Endothelial cell of umbilical vein (primary cell): ENCODE results near the gene SLC11A1. TPM values are rescaled to one million over a fixed set of nuclear protein-coding genes. Genes with fewer than 3 reads are reported as not detected.

Experiments
- BruUV-seq: library from RNA; stranded (reverse); fragments of 400-500 nt; replicated peaks from 2 replicates; lab custom pipeline; 2021; lab: Mats Ljungman, UMichigan
- CTCF ChIA-PET: fragments of 300-600, 350-600 bp; sonication (Branson Sonifier 250); formaldehyde crosslinking; loops from one replicate; lab custom pipeline; 2021; ENCODE audit warnings: antibody characterized with exemption, inconsistent platforms; lab: Charles Lee
- POLR2A ChIA-PET: fragments of 300-600, 350-600 bp; sonication (Branson Sonifier 250); formaldehyde crosslinking; loops from one replicate; lab custom pipeline; 2021; ENCODE audit warnings: antibody characterized with exemption, inconsistent platforms; lab: Charles Lee
- DNase-seq: peaks from one replicate; pipeline ENCODE4 v3.0.0-alpha.2; 2011; ENCODE audit warnings: low read depth, low spot score
- FAIRE-seq: peaks from 2 replicates; lab custom pipeline; 2011; peaks lifted over from hg19 to GRCh38; lab: Jason Lieb, UNC
- H2AFZ ChIP-seq: 2 replicates; pipeline ENCODE4 v1.6.0; 2012; ENCODE audit warnings: low read depth, low read length, control low read depth, inconsistent platforms
- H3K27ac ChIP-seq: 2 replicates; pipeline ENCODE4 v1.5.1; 2011; ENCODE audit warnings: low read depth, mild to moderate bottlenecking, control low read depth, low read length, moderate library complexity; ENCODE audit not compliant: insufficient read depth
- H3K27me3 ChIP-seq, 2 experiments: 2 replicates each; pipeline versions ENCODE4 v1.6.0 to v1.6.1; 2011; ENCODE audit warnings: low read length in 2 of 2, mixed read lengths in 1 of 2; ENCODE audit not compliant: control insufficient read depth in 2 of 2, insufficient read depth in 2 of 2
- H3K36me3 ChIP-seq, 2 experiments: 2 replicates in 1 of 2; 3 replicates in 1 of 2; pipeline ENCODE4 v1.5.1; 2011; ENCODE audit warnings: low read length in 2 of 2, mild to moderate bottlenecking in 1 of 2, moderate library complexity in 1 of 2; ENCODE audit not compliant: control insufficient read depth in 2 of 2, insufficient read depth in 2 of 2; ENCODE audit errors: extremely low read depth in 1 of 2
- H3K4me1 ChIP-seq: 3 replicates; pipeline ENCODE4 v1.5.1; 2011; ENCODE audit warnings: mild to moderate bottlenecking, low read length; ENCODE audit not compliant: control insufficient read depth, insufficient read depth; ENCODE audit errors: extremely low read depth
- H3K4me2 ChIP-seq: 2 replicates; pipeline ENCODE4 v1.6.1; 2011; ENCODE audit warnings: low read length, control low read depth, mixed read lengths; ENCODE audit not compliant: insufficient read depth
- H3K4me3 ChIP-seq, 3 experiments: fragments of 200-600 bp in 1 of 3; sonication (generic), shearing (Covaris generic) in 1 of 3; replicated peaks in 1 of 3; 2 replicates each; pipeline ENCODE4 v1.5.1; 2011 to 2016; ENCODE audit warnings: control low read depth in 3 of 3, low read length in 3 of 3, mild to moderate bottlenecking in 2 of 3, inconsistent platforms in 1 of 3, low read depth in 1 of 3, moderate library complexity in 1 of 3; ENCODE audit not compliant: insufficient read depth in 1 of 3
- H3K79me2 ChIP-seq: 2 replicates; pipeline ENCODE4 v1.6.0; 2012; ENCODE audit warnings: low read length, inconsistent platforms; ENCODE audit not compliant: control insufficient read depth, insufficient read depth
- H3K9ac ChIP-seq: replicated peaks from 2 replicates; pipeline ENCODE3; 2011; ENCODE audit warnings: low read length, control low read depth; ENCODE audit not compliant: insufficient read depth; ENCODE audit errors: extremely low read depth
- H3K9me1 ChIP-seq: replicated peaks from 3 replicates; pipeline ENCODE4 v1.6.0; 2011; ENCODE audit warnings: mild to moderate bottlenecking, low read length; ENCODE audit not compliant: control insufficient read depth, insufficient read depth; ENCODE audit errors: extremely low read depth
- H3K9me3 ChIP-seq: replicated peaks from 2 replicates; pipeline ENCODE4 v1.5.1; 2012; ENCODE audit warnings: low read length, inconsistent platforms; ENCODE audit not compliant: control insufficient read depth, insufficient read depth
- H4K20me1 ChIP-seq: replicated peaks from 2 replicates; pipeline ENCODE3; 2011; ENCODE audit warnings: mild to moderate bottlenecking, low read length; ENCODE audit not compliant: control insufficient read depth, insufficient read depth; ENCODE audit errors: extremely low read depth
- CTCF ChIP-seq, 2 donors: IDR thresholded peaks; 1 replicate in 1 of 2; 2 replicates in 1 of 2; pipeline ENCODE4 v1.5.1; 2011; ENCODE audit warnings: low read length in 2 of 2, mild to moderate bottlenecking in 2 of 2, moderate library complexity in 2 of 2, control low read depth in 1 of 2, inconsistent platforms in 1 of 2, low read depth in 1 of 2; ENCODE audit not compliant: insufficient read depth in 1 of 2; ENCODE audit errors: extremely low read depth in 1 of 2
- EZH2 ChIP-seq: IDR thresholded peaks from 2 replicates; pipeline ENCODE4 v1.6.1; 2012; ENCODE audit warnings: borderline replicate concordance, low read depth, mild to moderate bottlenecking, moderate library complexity, low read length, inconsistent platforms; ENCODE audit not compliant: severe bottlenecking
- FOS ChIP-seq: IDR thresholded peaks from 2 replicates; pipeline ENCODE4 v1.6.1; 2011; ENCODE audit warnings: mild to moderate bottlenecking, low read length, moderate library complexity, borderline replicate concordance; ENCODE audit not compliant: insufficient read depth
- GATA2 ChIP-seq: IDR thresholded peaks from 2 replicates; pipeline ENCODE4 v1.7.0; 2011; ENCODE audit warnings: low read depth, mild to moderate bottlenecking, moderate library complexity, mixed read lengths, low read length; ENCODE audit not compliant: insufficient read length, insufficient read depth
- JUN ChIP-seq: IDR thresholded peaks from 2 replicates; pipeline ENCODE4 v1.6.1; 2011; ENCODE audit warnings: borderline replicate concordance, low read depth; ENCODE audit not compliant: insufficient read length, insufficient read depth
- MAX ChIP-seq: IDR thresholded peaks from 2 replicates; pipeline ENCODE4 v1.6.1; 2011; ENCODE audit not compliant: insufficient read depth, insufficient read length
- MYC ChIP-seq: IDR thresholded peaks from one replicate; pipeline ENCODE4 v1.6.1; 2011; ENCODE audit warnings: mild to moderate bottlenecking, low read depth, low read length
- POLR2A ChIP-seq: IDR thresholded peaks from 2 replicates; pipeline ENCODE4 v1.6.1; 2012; ENCODE audit warnings: low read depth, mild to moderate bottlenecking, control low read depth, low read length
- POLR2AphosphoS5 ChIP-seq: IDR thresholded peaks from 2 replicates; pipeline ENCODE4 v1.6.1; 2012; ENCODE audit warnings: low read depth, mild to moderate bottlenecking, control low read depth, low read length, moderate library complexity; ENCODE audit not compliant: insufficient read depth
- dilution Hi-C: fragments of 300-500 bp; cut with MboI; formaldehyde crosslinking; loops from one replicate; pipeline ENCODE4 v1.15.0; 2019; ENCODE audit warnings: low sequenced_read_pairs; ENCODE audit not compliant: extremely low pct_ligation_motif_present
- intact Hi-C: fragments of 100-400 bp; cut with micrococcal nuclease; formaldehyde crosslinking; loops from one replicate; pipeline ENCODE4 v1.10.0; 2022
- polyA plus RNA-seq, 4 experiments: library from polyadenylated mRNA; depleted of rRNA in 3 of 4; stranded (reverse) in 3 of 4; unstranded in 1 of 4; fragments of >200 nt; gene quantifications; 2 replicates each; pipeline versions ENCODE4 v1.2.1 to v1.2.3, GENCODE V29; 2011 to 2012; ENCODE audit warnings: missing spikeins in 1 of 4
- total RNA-seq: library from RNA; stranded (reverse); gene quantifications from 2 replicates; pipeline ENCODE4 v1.2.3, GENCODE V29; 2021

Gene SLC11A1
- total and polyA plus RNA-seq, 2 donors (not counting 3 experiments of a cell fraction or from before 2014, with no cell fraction given) = 0.03 TPM; not detected in 1

GRCh38 chr2:218389333-218390150 is 7.5 kb downstream of the SLC11A1 start:
- dilution Hi-C loops = no loop called here
- CTCF ChIA-PET = interaction anchor here (1.7 kb wide), 1 partner anchor 88 kb away, joined by 4 read pairs; no protein-coding TSS in a partner anchor
- Histone ChIP-seq H3K9me3 (no peaks in the 10 kb centered on the region), H3K36me3 (no peaks in the 10 kb centered on the region), H3K4me1 (peaks cover 3% of the 10 kb centered on the region), H2AFZ (no peak overlapping the region), H3K4me2 (no peak overlapping the region), H3K79me2 (no peaks in the 10 kb centered on the region), H3K27me3 (no peaks in the 10 kb centered on the region), H3K9ac (no peak overlapping the region), H4K20me1 (no peaks in the 10 kb centered on the region), H3K27ac (no peak overlapping the region), H3K9me1 (no peaks in the 10 kb centered on the region), H3K4me3 (no peak overlapping the region)
- POLR2A ChIA-PET = no interaction called here
- FAIRE-seq = no peak
- intact Hi-C loops = no loop called here
- no TSS peak for BruUV-seq
- DNase-seq = no peak
- TF ChIP-seq MYC (no peak), JUN (no peak), POLR2A (no peak), FOS (no peak), POLR2AphosphoS5 (no peak), GATA2 (no peak)

GRCh38 chr2:218391202-218391601 is 9.1 kb downstream of the SLC11A1 start:
- no peak overlapping the region for H3K27ac ChIP-seq
- no peak overlapping the region for H3K4me2 ChIP-seq
- intact Hi-C loops (no loop called here), dilution Hi-C loops (no loop called here)
- H3K9me1 ChIP-seq = no peaks in the 10 kb centered on the region
- DNase-seq (no peak), FAIRE-seq (no peak)
- no peaks in the 10 kb centered on the region for H4K20me1 ChIP-seq
- H3K4me3 ChIP-seq = no peak overlapping the region
- ChIA-PET CTCF (no interaction called here), POLR2A (no interaction called here)
- no TSS peak for BruUV-seq
- H3K36me3 ChIP-seq = no peaks in the 10 kb centered on the region
- H2AFZ ChIP-seq = no peak overlapping the region
- no peak overlapping the region for H3K9ac ChIP-seq
- H3K27me3 ChIP-seq = no peaks in the 10 kb centered on the region
- no peak for TF ChIP-seq POLR2A
- TF ChIP-seq MAX = no peak
- no peak for TF ChIP-seq EZH2
- TF ChIP-seq CTCF (IDR thresholded peaks at IDR 0.05; ENCODE audit: extremely low read depth in 1 of 2, insufficient read depth in 1 of 2, low read depth in 1 of 2, low read length in 2 of 2) = no peak
- no peak for TF ChIP-seq GATA2
- TF ChIP-seq JUN = no peak
- no peak for TF ChIP-seq MYC
- TF ChIP-seq POLR2AphosphoS5 = no peak
- TF ChIP-seq FOS = no peak
- H3K9me3 ChIP-seq = no peaks in the 10 kb centered on the region
- peaks cover 7% of the 10 kb centered on the region for H3K4me1 ChIP-seq
- H3K79me2 ChIP-seq = no peaks in the 10 kb centered on the region
